T-cell (primary cell): Measurements from ENCODE around the gene PLA2G2D. TPM values are rescaled to one million over a fixed set of nuclear protein-coding genes. Genes with fewer than 3 reads are reported as not detected.
"Not testable (repeated sequence)": the region's sequence is repeated elsewhere in the genome, so short reads cannot be mapped to it uniquely, and the experiment has no call there.

ENCODE experiments used
- ATAC-seq, 4 experiments: fragments of 200-7000 bp in 3 of 4; fragments of 150-1000 bp in 1 of 4; cut with Tn5 transposase; replicated peaks in 1 of 4; 1 replicate in 3 of 4; 2 replicates in 1 of 4; pipeline ENCODE4 v1.10.0; 2021; ENCODE audit warnings: moderate library complexity in 3 of 4, mild to moderate bottlenecking in 2 of 4, moderate number of reproducible peaks in 1 of 4
- CTCF ChIA-PET, 2 donors: fragments of 300-600 bp; sonication (Branson Sonifier 250); formaldehyde crosslinking; loops; one replicate each; lab custom pipeline; 2022; ENCODE audit warnings: antibody characterized with exemption in 2 of 2; lab: Charles Lee
- POLR2A ChIA-PET, 2 donors: fragments of 300-600 bp; sonication (Branson Sonifier 250); formaldehyde crosslinking; loops; one replicate each; lab custom pipeline; 2022; ENCODE audit warnings: antibody characterized with exemption in 2 of 2; lab: Charles Lee
- DNase-seq, 35 experiments: peaks; one replicate each; pipeline versions ENCODE4 v3.0.0 to v3.0.0-alpha.2; 2013 to 2023
- H3K27ac ChIP-seq: one replicate; pipeline ENCODE4 v1.5.1; 2013; ENCODE audit warnings: low read length
- H3K27me3 ChIP-seq, 2 experiments: replicated peaks in 1 of 2; 1 replicate in 1 of 2; 2 replicates in 1 of 2; pipeline versions ENCODE4 v1.6.1 to v1.7.0; 2013; ENCODE audit warnings: low read length in 1 of 2, mixed read lengths in 1 of 2; ENCODE audit not compliant: control insufficient read depth in 2 of 2, insufficient read depth in 2 of 2; ENCODE audit errors: extremely low read depth in 1 of 2
- H3K36me3 ChIP-seq, 2 donors: 1 replicate in 1 of 2; 2 replicates in 1 of 2; pipeline versions ENCODE4 v1.6.1 to v1.7.0; 2013; ENCODE audit warnings: low read length in 1 of 2; ENCODE audit not compliant: control insufficient read depth in 2 of 2, insufficient read depth in 1 of 2; ENCODE audit errors: extremely low read depth in 1 of 2
- H3K4me1 ChIP-seq, 2 experiments: 1 replicate in 1 of 2; 2 replicates in 1 of 2; pipeline versions ENCODE4 v1.6.1 to v1.7.0; 2013; ENCODE audit warnings: low read length in 2 of 2, mixed read lengths in 1 of 2; ENCODE audit not compliant: insufficient read depth in 2 of 2, control insufficient read depth in 1 of 2; ENCODE audit errors: extremely low read depth in 1 of 2
- H3K4me3 ChIP-seq, 2 donors: 1 replicate in 1 of 2; 2 replicates in 1 of 2; pipeline versions ENCODE4 v1.5.1 to v1.7.0; 2013; ENCODE audit warnings: mild to moderate bottlenecking in 2 of 2, low read length in 1 of 2, moderate library complexity in 1 of 2; ENCODE audit not compliant: control insufficient read depth in 1 of 2; ENCODE audit errors: extremely low read depth in 1 of 2
- H3K9me3 ChIP-seq: 2 replicates; pipeline ENCODE4 v1.7.0; 2013
- H3K27ac Mint-ChIP-seq, 2 donors: one replicate each; pipeline ENCODE4 v1.8.0; 2020 to 2021; ENCODE audit warnings: mild to moderate bottlenecking in 2 of 2, mixed read lengths in 2 of 2
- H3K27me3 Mint-ChIP-seq, 2 donors: one replicate each; pipeline ENCODE4 v1.8.0; 2021 to 2022; ENCODE audit warnings: mixed read lengths in 2 of 2
- H3K36me3 Mint-ChIP-seq: one replicate; pipeline ENCODE4 v1.8.0; 2021; ENCODE audit warnings: mixed read lengths
- H3K4me1 Mint-ChIP-seq, 3 donors: one replicate each; pipeline ENCODE4 v1.8.0; 2020 to 2022; ENCODE audit warnings: mixed read lengths in 3 of 3, mild to moderate bottlenecking in 1 of 3
- H3K4me3 Mint-ChIP-seq, 3 donors: one replicate each; pipeline ENCODE4 v1.8.0; 2020 to 2022; ENCODE audit warnings: mild to moderate bottlenecking in 3 of 3, mixed read lengths in 3 of 3, moderate library complexity in 3 of 3
- H3K9me3 Mint-ChIP-seq, 3 donors: one replicate each; pipeline ENCODE4 v1.8.0; 2020 to 2022; ENCODE audit warnings: mixed read lengths in 3 of 3
- WGBS: methylation state at CpG from one replicate; pipeline ENCODE4 v1.1.5; 2013; ENCODE audit warnings: missing lambda C conversion rate; ENCODE audit not compliant: insufficient coverage; 5-methylcytosine and 5-hydroxymethylcytosine counted together
- total RNA-seq, 35 experiments: library from RNA in 6 of 35; stranded (reverse) in 6 of 35; fragments of 120-200 nt in 1 of 35; gene quantifications; one replicate each; pipeline versions ENCODE4 v1.2.1 to v1.2.4 and lab custom pipeline; 2013 to 2026

PLA2G2D gene
- total RNA-seq, 5 donors from 2014 or later (not counting 1 experiment from before 2014, with no cell fraction given): not detected

GRCh38 chr1:20130518-20130917 is 11.2 kb upstream of the PLA2G2D start:
- H3K4me1 Mint-ChIP-seq: not testable (repeated sequence)
- WGBS: 100% methylated on average over 1 of the region's 3 CpGs

GRCh38 chr1:20126806-20127440 is 7.6 kb upstream of the PLA2G2D start:
- ChIA-PET CTCF (no interaction called here), POLR2A (no interaction called here)
- ATAC-seq: no peak
- Histone ChIP-seq H3K4me3 (no peak overlapping the region), H3K4me1 (no peaks in the 10 kb centered on the region), H3K9me3 (no peaks in the 10 kb centered on the region), H3K27ac (no peak overlapping the region), H3K27me3 (peaks cover 0 to 14% of the 10 kb centered on the region in 2 experiments), H3K36me3 (no peaks in the 10 kb centered on the region)
- no peak for DNase-seq
- H3K27me3 Mint-ChIP-seq: peaks cover 16 to 19% of the 10 kb centered on the region in 2 donors
- no peak overlapping the region for H3K4me3 Mint-ChIP-seq
- 88% methylated on average over 9 of the region's 10 CpGs for WGBS
- H3K36me3 Mint-ChIP-seq: no peaks in the 10 kb centered on the region
- H3K4me1 Mint-ChIP-seq: no peaks in the 10 kb centered on the region
- H3K9me3 Mint-ChIP-seq: peaks cover 0 to 6% (median 2%) of the 10 kb centered on the region in 3 donors
- no peak overlapping the region for H3K27ac Mint-ChIP-seq

More at GRCh38 chr1:20130518-20130917, 11.2 kb upstream of the PLA2G2D start:
- ATAC-seq, H3K36me3 ChIP-seq, H3K4me3 Mint-ChIP-seq, H3K4me3 ChIP-seq, DNase-seq, H3K27ac Mint-ChIP-seq, H3K27me3 Mint-ChIP-seq, H3K36me3 Mint-ChIP-seq, H3K27ac ChIP-seq, H3K9me3 ChIP-seq, POLR2A ChIA-PET, H3K27me3 ChIP-seq, H3K4me1 ChIP-seq, H3K9me3 Mint-ChIP-seq, CTCF ChIA-PET: not testable (repeated sequence)

DNA sequence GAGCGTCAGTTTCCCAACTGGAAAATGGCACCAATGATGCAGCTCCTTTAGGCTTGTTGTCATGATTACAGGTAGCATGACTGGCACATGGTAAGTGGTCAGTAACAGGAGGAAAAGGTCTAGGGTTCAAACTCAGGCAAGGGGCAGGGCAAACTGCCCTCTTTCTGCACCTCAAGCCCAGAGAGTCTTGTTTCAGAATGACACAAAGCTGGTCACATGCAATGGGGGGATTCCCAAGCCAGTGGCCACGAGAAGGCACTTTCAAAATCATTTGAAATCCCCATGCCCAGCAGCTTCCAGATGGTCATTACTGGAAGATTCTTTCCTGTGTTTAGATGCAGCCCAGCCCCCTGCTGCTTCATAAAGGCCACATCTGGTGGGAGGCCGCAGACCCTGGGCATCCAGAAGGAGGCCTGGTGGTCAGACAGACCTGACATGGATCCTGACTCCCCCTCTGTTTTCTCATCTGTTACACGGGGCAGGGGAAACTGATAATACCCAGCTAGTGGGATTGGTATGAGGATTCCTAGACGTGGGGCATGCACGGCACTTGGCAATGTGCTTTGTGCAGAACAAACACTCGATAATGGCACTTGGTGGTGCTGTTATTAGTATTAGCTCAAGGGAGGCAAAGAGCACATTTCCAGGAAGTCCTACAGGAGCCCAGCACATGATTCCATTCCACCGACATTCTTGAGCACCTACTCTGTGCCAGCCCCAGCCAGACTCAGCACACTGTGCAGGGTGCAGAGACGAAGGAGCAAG is 6.9 kb upstream of the PLA2G2D start:
- DNase-seq (no peak), ATAC-seq (no peak)
- POLR2A ChIA-PET: no interaction called here
- H3K27ac ChIP-seq: no peak overlapping the region
- CTCF ChIA-PET: no interaction called here
- H3K9me3 ChIP-seq: no peaks in the 10 kb centered on the region
- no peaks in the 10 kb centered on the region for H3K36me3 ChIP-seq
- H3K4me1 ChIP-seq: no peaks in the 10 kb centered on the region
- no peaks in the 10 kb centered on the region for H3K4me1 Mint-ChIP-seq
- WGBS: 72% methylated on average over 7 of the region's 9 CpGs
- H3K27ac Mint-ChIP-seq: no peak overlapping the region
- H3K9me3 Mint-ChIP-seq: peaks cover 0 to 6% (median 2%) of the 10 kb centered on the region in 3 donors
- H3K4me3 Mint-ChIP-seq: no peak overlapping the region
- no peak overlapping the region for H3K4me3 ChIP-seq
- H3K27me3 ChIP-seq: peaks cover 0 to 14% of the 10 kb centered on the region in 2 experiments
- no peaks in the 10 kb centered on the region for H3K36me3 Mint-ChIP-seq
- peaks cover 19 to 24% of the 10 kb centered on the region in 2 donors for H3K27me3 Mint-ChIP-seq

- no peaks in the 10 kb centered on the region for H3K9me3 ChIP-seq
- no peak overlapping the region for H3K4me3 ChIP-seq
- no peak overlapping the region for H3K4me3 Mint-ChIP-seq
- ATAC-seq (no peak), DNase-seq (no peak)
- H3K27me3 ChIP-seq: peaks cover 0 to 15% of the 10 kb centered on the region in 2 experiments
- 88% methylated on average over 4 of the region's 10 CpGs for whole genome bisulfite sequencing
- H3K27ac ChIP-seq: no peak overlapping the region
- H3K27me3 Mint-ChIP-seq: peaks cover 26 to 28% of the 10 kb centered on the region in 2 donors
- ChIA-PET POLR2A (no interaction called here), CTCF (no interaction called here)
- peaks cover 0 to under 1% (median 0%) of the 10 kb centered on the region in 3 donors for H3K4me1 Mint-ChIP-seq
- no peak overlapping the region for H3K27ac Mint-ChIP-seq
- H3K36me3 ChIP-seq: no peaks in the 10 kb centered on the region
- no peaks in the 10 kb centered on the region for H3K4me1 ChIP-seq
- H3K36me3 Mint-ChIP-seq: no peaks in the 10 kb centered on the region
- H3K9me3 Mint-ChIP-seq: peaks cover 0 to 6% (median 2%) of the 10 kb centered on the region in 3 donors
Observed at GRCh38 chr1:20125100-20125499, 5.8 kb upstream of the PLA2G2D start.

- H3K4me3 Mint-ChIP-seq: no peak overlapping the region
- H3K27me3 ChIP-seq: peaks cover 0 to 18% of the 10 kb centered on the region in 2 experiments
- H3K9me3 ChIP-seq: no peaks in the 10 kb centered on the region
- H3K36me3 ChIP-seq: no peaks in the 10 kb centered on the region
- peaks cover 0 to 2% (median 0%) of the 10 kb centered on the region in 3 donors for H3K4me1 Mint-ChIP-seq
- no peak for DNase-seq
- ChIA-PET CTCF (no interaction called here), POLR2A (no interaction called here)
- H3K4me3 ChIP-seq: no peak overlapping the region
- no peak for ATAC-seq
- no peak overlapping the region for H3K27ac Mint-ChIP-seq
- no peak overlapping the region for H3K27ac ChIP-seq
- peaks cover 0 to under 1% (median under 1%) of the 10 kb centered on the region in 3 donors for H3K9me3 Mint-ChIP-seq
- H3K27me3 Mint-ChIP-seq: peaks cover 31 to 33% of the 10 kb centered on the region in 2 donors
- no peaks in the 10 kb centered on the region for H3K36me3 Mint-ChIP-seq
- 54% methylated on average over 5 of the region's 7 CpGs for WGBS
- no peaks in the 10 kb centered on the region for H3K4me1 ChIP-seq
Observed at GRCh38 chr1:20124456-20125057, 5.2 kb upstream of the PLA2G2D start.

- Histone ChIP-seq H3K36me3 (no peaks in the 10 kb centered on the region), H3K4me3 (no peak overlapping the region), H3K27me3 (peaks cover 0 to 23% of the 10 kb centered on the region in 2 experiments), H3K27ac (no peak overlapping the region), H3K4me1 (no peaks in the 10 kb centered on the region), H3K9me3 (no peaks in the 10 kb centered on the region)
- peaks cover 31 to 33% of the 10 kb centered on the region in 2 donors for H3K27me3 Mint-ChIP-seq
- ATAC-seq (no peak), DNase-seq (no peak)
- H3K9me3 Mint-ChIP-seq: no peaks in the 10 kb centered on the region
- H3K4me1 Mint-ChIP-seq: peaks cover 0 to 2% (median 0%) of the 10 kb centered on the region in 3 donors
- WGBS: 50% methylated on average over 1 of the region's 10 CpGs
- no peak overlapping the region for H3K27ac Mint-ChIP-seq
- CTCF ChIA-PET: interaction anchor here in 1 of 2 donors (0.6 kb wide), 1 partner anchor 369 kb away, joined by 3 read pairs; no protein-coding TSS in a partner anchor
- H3K36me3 Mint-ChIP-seq: no peaks in the 10 kb centered on the region
- POLR2A ChIA-PET: no interaction called here
- H3K4me3 Mint-ChIP-seq: no peak overlapping the region
Observed at GRCh38 chr1:20123722-20124455, 4.6 kb upstream of the PLA2G2D start.
